GM19324 (cell line): ENCODE data around the gene NUP54.

Experiments used
- ATAC-seq: cut with Tn5 transposase; IDR thresholded peaks from one replicate; pipeline ENCODE4 v1.9.1; 2021; ENCODE audit warnings: mild to moderate bottlenecking, moderate library complexity; ENCODE audit not compliant: unreplicated experiment, low FRiP score

Gene NUP54, protein sequence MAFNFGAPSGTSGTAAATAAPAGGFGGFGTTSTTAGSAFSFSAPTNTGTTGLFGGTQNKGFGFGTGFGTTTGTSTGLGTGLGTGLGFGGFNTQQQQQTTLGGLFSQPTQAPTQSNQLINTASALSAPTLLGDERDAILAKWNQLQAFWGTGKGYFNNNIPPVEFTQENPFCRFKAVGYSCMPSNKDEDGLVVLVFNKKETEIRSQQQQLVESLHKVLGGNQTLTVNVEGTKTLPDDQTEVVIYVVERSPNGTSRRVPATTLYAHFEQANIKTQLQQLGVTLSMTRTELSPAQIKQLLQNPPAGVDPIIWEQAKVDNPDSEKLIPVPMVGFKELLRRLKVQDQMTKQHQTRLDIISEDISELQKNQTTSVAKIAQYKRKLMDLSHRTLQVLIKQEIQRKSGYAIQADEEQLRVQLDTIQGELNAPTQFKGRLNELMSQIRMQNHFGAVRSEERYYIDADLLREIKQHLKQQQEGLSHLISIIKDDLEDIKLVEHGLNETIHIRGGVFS

GRCh38 chr4:76148142-76148865, at the start of gene NUP54:
Gene NUP54 (minus strand): TSS chr4:76148397. CDS start chr4:76148374, 23 bp downstream.
- peak; percentile 99 for ATAC-seq

DNA sequence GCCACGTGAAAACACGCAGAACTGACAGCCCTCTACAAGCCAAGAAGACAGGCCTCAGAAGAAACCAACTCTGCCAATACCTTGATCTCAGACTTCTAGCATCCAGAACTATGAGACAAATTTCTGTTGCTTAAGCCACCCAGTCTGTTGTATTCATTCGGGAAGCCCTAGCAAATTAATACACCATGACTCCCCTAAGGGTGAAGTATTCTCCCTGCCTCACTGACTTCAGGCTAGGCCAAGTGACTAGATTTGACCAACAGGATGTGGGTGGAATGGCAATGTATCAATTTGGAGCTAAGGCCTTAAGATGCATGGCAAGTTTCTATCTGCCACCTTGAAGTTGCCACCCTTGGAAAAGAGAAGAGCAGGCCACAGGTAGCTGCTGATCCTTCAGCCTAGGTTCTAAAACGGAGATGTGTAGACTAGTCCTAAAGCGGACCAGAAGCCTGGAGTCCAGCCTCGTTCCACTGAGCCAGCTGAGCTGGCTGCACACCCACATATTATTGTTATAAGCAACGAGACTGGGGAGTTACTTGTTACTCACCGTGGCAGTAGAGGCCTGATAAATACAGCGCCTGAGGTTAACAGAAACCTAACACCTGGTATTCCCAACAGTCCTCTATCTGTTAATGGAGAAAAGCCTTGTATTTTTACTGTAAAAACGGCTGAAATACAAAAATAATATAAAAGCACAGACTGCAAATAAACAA, 49.0 kb upstream of the NUP54 start:
- ATAC-seq = no peak

DNA sequence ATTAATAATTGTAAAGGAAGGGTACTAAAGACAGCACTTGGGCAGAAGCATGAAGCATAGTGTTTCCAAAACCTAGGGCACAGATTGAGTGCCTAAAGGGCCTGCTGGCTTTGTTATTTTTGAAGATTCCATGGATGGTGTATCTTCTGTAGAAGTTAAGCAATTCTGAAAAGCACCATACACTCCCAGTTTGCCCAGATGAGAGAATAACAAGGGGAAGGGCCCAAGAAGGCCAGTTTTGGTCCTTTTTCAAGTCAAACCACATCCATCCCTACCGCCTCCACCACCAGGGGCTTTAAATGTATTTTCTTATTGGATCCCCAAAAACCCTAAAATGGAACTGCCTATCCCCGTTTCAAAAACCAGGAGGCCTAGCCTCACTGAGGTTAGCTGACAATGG, 48.2 kb upstream of the NUP54 start:
- ATAC-seq = no peak

- no peak for ATAC-seq
These were observed 47.1 kb upstream of the NUP54 start for GRCh38 chr4:76195326-76195725.

- ATAC-seq = no peak
These were observed 46.1 kb upstream of the NUP54 start for GRCh38 chr4:76194325-76194724.

GRCh38 chr4:76192236-76192635, 44.0 kb upstream of the NUP54 start:
- no peak for ATAC-seq

GRCh38 chr4:76188557-76188956, 40.4 kb upstream of the NUP54 start:
- ATAC-seq = no peak

- no peak for ATAC-seq
These were observed 40.0 kb upstream of the NUP54 start for GRCh38 chr4:76188149-76188548.

DNA sequence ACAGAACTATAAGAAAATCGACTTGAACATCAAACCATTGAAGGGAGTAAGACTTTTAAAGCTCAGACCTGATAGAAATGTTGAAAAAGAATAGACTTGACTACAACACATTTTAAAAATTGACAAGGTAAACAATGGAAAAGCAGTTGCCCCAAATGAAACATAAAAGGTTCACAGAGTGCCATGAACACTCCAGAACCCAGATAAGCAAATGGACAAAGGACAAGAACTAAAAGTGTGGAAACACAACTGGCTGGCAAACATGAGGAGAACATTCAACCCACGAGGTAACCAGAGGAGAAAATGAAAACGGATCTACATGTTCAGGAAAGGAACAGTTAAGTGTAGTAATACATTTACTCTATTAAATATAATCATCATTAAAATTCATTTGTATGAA, 39.0 kb upstream of the NUP54 start:
- no peak for ATAC-seq

DNA sequence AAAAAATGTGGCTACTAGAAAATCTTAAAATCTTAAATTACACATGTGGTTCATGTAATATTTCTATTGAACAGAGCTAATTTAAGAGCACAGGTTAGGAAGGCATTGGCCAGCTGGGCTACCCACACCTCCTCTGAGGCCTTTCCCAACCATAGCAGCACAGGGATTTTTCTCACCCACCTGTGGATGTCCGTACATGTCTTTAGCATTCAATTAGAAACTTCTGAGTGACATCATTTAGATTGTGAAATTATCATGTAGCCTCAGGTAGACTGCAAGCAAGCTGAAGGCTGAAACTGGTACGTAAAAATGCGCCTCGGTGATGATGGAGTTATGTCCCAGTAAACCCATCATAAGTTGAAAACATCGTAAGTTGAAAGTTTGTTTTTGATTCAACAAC, 34.3 kb upstream of the NUP54 start:
- ATAC-seq = no peak

DNA sequence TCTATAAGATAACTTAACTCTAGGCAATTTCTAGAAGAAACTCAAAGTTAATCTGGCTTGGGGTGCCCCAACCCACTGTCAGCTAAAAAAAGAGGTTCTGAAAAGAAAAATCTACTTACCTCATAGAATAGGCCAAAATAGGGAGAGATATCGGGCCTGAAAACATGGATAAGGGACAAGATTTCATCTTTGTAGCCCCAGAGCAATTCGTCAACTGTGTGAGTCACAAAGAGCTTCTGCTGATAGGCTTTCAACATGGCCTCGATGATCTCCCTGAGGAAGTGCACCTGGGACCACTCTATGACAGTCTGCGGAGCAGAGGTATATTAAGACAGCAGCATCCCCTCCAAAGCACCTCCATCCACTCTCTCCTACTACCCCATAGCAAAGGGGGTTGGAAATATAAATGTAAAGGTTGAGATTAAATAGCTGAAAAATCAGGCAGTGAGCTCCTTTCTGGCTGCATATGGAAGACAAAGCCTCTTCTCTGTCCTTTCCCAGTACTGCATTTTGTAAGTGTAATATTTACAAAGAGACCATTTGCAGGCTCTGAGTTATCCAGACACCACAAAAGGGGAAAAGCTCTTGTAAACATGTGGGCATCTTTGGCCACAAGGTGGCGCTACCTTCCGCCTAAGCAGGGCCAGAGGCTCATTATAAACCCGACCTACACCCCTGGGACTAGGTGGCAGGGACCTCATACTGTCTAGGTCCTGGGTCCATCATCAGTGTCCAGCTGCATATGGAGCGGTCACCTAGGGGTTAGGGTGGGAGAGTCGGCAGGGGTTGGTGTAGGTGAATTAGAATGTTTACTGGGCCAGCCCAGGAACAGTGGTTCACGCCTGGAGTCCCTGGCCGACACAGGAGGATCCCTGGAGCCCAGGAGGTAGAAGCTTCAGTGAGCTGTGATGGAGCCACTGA, 31.5 kb upstream of the NUP54 start:
- no peak for ATAC-seq

- ATAC-seq = no peak
These were observed 30.1 kb upstream of the NUP54 start for GRCh38 chr4:76178296-76178695.

GRCh38 chr4:76177709-76178108, 29.5 kb upstream of the NUP54 start:
- ATAC-seq = no peak

DNA sequence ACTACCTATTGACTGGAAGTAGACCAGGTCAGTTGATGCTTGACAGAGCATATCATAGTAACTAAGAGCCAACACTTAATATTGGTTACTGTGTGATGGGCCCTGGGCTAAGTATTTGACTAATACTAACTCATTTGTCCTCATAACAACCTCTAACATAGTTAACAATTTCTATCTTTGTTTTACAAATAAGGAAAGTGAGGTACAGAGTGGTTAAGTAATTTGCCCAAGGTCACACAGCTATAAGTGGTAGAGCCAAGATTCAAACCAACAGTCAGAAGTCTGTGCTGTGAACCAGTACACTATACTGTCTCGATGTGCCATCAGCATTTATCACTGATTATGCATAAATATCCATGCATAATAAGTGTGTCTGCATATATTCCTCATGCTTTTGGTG, 27.1 kb upstream of the NUP54 start:
- no peak for ATAC-seq

DNA sequence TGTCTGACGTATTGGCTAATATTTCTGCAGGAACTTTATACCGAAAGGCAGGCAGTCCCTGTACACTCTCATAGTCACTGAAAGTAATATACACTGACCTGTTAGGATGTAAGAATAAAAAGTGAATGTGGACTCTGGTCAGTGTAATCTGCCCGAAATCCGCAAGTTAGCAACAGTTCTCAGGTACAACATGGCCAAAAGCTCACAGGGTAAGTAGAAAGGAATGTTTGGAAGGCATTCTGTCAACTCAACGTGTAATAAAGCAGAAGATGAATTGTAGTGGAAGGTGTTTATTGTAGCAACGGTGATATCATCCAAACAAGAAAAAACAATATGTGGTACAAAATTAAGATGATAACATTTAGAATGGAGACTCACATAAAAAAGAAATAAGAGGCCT, 26.0 kb upstream of the NUP54 start:
- ATAC-seq = no peak

GRCh38 chr4:76168688-76169087, 20.5 kb upstream of the NUP54 start:
- no peak for ATAC-seq

- no peak for ATAC-seq
These were observed 18.3 kb upstream of the NUP54 start for GRCh38 chr4:76166480-76166879.

- no peak for ATAC-seq
These were observed 12.2 kb upstream of the NUP54 start for GRCh38 chr4:76160355-76160754.

- ATAC-seq = no peak
These were observed 8.4 kb upstream of the NUP54 start for GRCh38 chr4:76156635-76157034.

- ATAC-seq = no peak
These were observed 7.8 kb upstream of the NUP54 start for GRCh38 chr4:76155979-76156378.
